ENCODE results near the gene BAZ1B. TPM values are rescaled to one million over a fixed set of nuclear protein-coding genes. Genes with fewer than 3 reads are reported as not detected.
"Not testable (repeated sequence)": the region's sequence is repeated elsewhere in the genome, so short reads cannot be mapped to it uniquely, and the experiment has no call there.

Gene BAZ1B, protein sequence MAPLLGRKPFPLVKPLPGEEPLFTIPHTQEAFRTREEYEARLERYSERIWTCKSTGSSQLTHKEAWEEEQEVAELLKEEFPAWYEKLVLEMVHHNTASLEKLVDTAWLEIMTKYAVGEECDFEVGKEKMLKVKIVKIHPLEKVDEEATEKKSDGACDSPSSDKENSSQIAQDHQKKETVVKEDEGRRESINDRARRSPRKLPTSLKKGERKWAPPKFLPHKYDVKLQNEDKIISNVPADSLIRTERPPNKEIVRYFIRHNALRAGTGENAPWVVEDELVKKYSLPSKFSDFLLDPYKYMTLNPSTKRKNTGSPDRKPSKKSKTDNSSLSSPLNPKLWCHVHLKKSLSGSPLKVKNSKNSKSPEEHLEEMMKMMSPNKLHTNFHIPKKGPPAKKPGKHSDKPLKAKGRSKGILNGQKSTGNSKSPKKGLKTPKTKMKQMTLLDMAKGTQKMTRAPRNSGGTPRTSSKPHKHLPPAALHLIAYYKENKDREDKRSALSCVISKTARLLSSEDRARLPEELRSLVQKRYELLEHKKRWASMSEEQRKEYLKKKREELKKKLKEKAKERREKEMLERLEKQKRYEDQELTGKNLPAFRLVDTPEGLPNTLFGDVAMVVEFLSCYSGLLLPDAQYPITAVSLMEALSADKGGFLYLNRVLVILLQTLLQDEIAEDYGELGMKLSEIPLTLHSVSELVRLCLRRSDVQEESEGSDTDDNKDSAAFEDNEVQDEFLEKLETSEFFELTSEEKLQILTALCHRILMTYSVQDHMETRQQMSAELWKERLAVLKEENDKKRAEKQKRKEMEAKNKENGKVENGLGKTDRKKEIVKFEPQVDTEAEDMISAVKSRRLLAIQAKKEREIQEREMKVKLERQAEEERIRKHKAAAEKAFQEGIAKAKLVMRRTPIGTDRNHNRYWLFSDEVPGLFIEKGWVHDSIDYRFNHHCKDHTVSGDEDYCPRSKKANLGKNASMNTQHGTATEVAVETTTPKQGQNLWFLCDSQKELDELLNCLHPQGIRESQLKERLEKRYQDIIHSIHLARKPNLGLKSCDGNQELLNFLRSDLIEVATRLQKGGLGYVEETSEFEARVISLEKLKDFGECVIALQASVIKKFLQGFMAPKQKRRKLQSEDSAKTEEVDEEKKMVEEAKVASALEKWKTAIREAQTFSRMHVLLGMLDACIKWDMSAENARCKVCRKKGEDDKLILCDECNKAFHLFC (N-terminal part only)
- total RNA-seq (2014; rRNA removed; shearing (Covaris generic); ENCODE audit: low replicate concordance): 44.6 and 67.4 TPM in 2 replicates

DNA sequence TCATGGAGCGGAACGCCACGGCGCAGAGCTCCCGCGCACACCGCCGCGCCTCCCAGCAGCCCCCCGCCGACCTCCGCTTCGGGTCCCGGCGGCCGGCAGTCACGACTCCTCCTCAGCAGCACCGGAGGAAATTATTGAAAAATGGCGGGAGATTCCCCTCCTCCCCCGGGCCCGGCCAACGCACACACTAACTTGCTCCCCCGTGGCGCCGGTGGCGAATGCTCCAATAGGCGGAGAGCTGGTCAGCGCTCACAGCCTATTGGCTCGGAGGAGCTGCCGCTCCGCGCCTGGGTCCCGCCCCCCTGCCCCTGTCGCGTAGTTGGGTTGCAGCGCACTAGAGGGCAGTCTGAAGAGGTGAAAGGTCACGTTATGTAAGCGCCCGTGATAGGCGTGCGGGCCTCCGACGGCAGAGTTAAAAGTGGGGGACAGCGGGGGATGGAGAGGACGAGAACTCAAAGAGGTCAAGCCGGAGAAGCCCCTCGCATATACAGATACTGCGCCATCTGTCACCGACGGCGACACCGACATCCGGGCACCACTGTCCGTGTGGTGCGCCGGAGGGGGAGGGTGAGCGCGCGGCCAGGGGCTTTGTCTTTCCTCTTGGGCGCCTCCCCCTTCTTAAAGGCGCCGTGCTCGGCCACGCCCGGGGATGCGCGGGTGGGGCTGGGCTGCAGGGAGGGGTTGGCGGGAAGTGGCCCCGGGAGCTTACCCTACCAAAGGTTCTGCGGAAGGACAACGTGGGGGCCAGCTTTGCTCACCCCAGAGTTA, at the start of gene BAZ1B:
Gene BAZ1B (minus strand): TSS at position 189 of the 768 bp plus-strand sequence. CDS start 360 bp downstream, outside the sequence.
- no peaks in the 10 kb centered on the region for H3K9me3 ChIP-seq
- peak; percentile 97 for DNase-seq
- no peaks in the 10 kb centered on the region for H3K27me3 ChIP-seq
- H3K36me3 ChIP-seq: peaks cover 28% of the 10 kb centered on the region
- peak within 1 kb of the TSS; percentile 69 for H3K4me3 ChIP-seq

DNA sequence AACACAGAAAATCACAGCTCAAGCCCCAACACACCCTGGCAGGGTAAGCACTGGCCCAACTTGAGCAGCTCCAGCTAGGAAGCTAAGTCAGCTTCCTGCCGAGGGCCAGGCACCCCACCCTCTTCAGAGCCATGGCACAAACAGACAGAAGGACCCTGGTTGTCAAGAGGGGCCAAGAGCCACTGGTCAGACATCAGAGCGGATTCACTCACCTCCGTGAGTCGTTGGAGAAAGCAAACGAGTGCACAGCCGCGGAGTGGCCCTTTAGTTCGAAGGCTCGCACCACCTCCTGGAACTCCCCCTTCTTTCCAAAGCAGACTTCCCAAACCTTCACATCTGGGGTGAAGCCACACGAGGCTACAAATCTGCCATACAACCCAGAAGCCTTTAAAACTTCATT, 48.9 kb upstream of the BAZ1B start:
- DNase-seq: no peak
- no peak overlapping the region for H3K4me3 ChIP-seq
- peaks cover 23% of the 10 kb centered on the region for H3K36me3 ChIP-seq
- H3K9me3 ChIP-seq: no peaks in the 10 kb centered on the region
- no peaks in the 10 kb centered on the region for H3K27me3 ChIP-seq

DNA sequence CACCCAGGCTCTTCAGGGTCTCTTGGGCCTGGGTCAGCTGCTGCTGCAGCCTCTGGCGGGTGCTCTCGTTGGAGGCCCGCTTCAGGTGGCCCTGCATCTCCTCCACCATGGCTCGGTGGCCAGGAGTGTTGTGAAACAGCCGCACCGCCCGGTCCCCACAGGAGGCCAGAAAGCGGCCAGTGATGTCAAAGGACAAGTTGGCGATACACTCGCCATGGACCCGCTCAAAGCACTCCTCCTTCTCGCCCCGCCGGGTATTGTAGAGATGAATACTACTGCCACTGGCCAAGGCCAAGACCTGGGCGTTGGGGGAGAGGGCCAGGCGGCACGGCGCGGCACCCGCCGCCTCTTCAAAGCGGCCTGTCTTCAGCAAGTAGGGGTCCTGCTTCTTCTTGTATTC, 48.4 kb upstream of the BAZ1B start:
- Histone ChIP-seq H3K36me3 (peaks cover 21% of the 10 kb centered on the region), H3K27me3 (no peaks in the 10 kb centered on the region), H3K4me3 (no peak overlapping the region), H3K9me3 (no peaks in the 10 kb centered on the region)
- no peak for DNase-seq

DNA sequence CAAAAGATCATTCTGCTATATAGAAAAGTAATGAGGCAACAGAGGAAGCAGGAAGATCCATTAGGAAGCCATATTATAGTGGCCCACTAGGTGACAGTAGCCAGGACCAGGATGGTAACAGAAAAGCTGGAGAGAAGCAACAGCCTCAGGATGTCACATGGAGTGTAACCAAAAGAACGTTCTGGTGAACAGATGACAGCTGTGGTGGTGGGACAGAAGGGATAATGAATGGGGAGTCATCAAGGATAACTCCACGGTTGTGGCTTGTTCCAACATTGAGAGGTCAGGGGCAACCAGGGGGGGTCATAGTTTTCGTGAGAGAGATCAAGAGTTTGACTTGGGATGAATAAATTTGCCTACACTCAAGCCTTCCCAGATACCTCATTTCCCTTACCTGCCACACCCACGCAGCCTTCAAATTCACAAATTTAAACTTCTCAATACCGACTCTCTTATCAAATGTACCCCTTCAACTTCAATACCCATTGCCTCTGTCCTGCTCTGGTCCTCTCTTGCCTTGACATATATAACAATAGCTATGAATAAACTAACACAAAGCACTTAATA, 47.0 kb upstream of the BAZ1B start:
- no peak for DNase-seq
- Histone ChIP-seq H3K27me3 (no peaks in the 10 kb centered on the region), H3K36me3 (peaks cover 16% of the 10 kb centered on the region), H3K9me3 (no peaks in the 10 kb centered on the region), H3K4me3 (no peak overlapping the region)

DNA sequence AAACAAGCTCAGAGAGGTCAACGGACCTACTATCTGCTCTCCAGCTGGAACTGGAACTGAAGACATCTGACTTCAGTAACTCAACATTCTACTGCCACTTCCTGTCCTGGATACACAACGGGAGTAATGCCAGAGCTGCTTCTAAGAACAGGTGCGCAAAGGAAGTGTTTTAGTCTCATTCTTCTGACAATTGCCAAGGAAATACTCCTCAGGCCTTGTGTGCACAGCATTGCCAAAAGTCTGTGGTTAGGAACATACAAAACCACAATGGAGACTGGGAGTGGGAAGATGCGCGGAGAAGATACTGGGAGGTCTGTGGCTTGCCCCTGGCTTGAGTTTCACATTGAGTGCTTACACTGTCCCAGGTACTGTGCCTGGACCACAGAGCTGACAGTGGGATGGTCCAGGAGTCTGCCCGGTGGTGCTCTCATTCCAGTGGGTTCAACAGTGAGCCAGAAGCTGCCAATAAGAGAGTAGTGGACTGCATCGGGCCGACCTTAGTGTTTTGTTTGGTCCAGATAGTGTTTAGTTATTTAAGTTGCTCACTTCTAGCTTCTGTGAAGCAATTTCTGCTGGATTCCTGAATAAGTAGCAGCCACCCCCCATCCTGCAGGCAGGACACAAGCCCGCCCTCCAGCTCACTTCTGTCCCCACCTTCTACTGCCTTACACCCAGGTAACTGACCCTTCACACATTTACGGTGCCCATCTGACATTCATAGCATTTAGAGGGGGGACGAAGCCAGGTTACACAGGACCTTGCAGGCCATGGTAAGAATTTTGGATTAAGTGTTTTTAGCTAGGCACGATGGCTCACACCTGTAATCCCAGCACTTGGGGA, 46.0 kb upstream of the BAZ1B start:
- H3K4me3 ChIP-seq: no peak overlapping the region
- H3K36me3 ChIP-seq: peaks cover 12% of the 10 kb centered on the region
- no peaks in the 10 kb centered on the region for H3K27me3 ChIP-seq
- no peaks in the 10 kb centered on the region for H3K9me3 ChIP-seq
- no peak for DNase-seq

DNA sequence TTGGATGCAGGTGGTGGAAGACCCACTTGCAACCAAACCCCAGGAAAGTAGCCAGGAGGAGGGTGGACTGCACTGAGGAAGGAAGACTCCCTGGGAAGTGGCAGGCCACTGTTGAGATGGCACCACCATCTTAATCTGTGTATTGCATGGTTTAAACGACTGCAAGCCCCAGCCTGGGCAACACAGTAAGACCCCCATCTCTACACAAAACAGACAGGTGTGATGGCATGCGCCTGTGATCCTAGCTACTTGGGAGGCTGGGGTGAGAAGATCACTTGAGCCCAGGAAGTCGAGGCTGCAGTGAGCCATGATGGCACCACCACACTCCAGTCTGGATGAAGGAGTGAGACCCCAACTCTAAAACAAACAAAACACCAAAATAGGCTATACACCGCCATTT, 45.0 kb upstream of the BAZ1B start:
- Histone ChIP-seq H3K27me3 (no peaks in the 10 kb centered on the region), H3K4me3 (no peak overlapping the region), H3K9me3 (no peaks in the 10 kb centered on the region), H3K36me3 (peaks cover 12% of the 10 kb centered on the region)
- DNase-seq: no peak

DNA sequence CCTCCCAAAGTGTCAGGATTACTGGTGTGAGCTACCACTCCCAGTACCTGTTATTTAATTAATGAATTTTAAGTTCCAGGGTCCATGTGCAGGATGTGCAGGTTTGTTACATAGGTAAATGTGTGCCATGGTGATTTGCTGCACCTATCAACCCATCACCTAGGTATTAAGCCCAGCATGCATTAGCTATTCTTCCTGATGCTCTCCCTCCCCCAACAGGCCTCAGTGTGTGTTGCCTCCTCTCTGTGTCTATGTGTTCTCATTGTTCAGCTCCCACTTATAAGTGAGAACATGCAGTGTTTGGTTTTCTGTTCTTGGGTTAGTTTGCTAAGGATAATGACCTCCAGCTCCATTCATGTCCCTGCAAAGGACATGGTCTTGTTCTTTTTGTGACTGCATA, 44.3 kb upstream of the BAZ1B start:
- H3K36me3 ChIP-seq: peaks cover 12% of the 10 kb centered on the region
- H3K27me3 ChIP-seq, DNase-seq, H3K4me3 ChIP-seq, H3K9me3 ChIP-seq: not testable (repeated sequence)

DNA sequence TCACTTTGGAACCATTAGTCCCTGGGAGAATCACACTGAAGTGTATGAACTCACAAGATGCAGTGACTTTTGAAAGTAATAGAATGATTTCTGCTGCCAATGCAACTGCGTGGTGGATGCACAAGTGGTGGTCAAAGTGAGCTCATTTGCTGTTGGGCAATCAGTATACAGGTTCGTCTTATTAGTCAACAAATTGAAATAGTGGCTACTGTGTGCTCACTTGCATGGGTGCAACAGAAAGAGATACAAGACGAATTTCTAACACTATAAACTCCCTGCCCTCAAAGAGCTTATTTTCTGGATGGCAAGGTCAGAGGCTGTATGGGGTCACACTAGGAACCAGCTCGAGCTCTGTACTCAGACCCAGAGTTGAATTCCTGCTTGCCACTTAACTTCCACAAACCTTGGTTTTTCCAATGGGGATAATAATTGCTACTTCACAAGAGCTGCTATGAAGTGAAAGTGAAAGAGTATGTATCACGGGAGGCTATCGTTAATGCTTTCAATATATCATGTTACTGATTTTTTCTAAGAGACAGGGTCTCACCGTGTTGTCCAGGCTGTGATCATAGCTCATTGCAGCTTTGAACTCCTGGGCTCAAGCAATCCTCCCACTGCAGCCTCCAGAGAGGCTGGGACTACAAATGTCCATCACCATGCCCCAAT, 43.7 kb upstream of the BAZ1B start:
- no peaks in the 10 kb centered on the region for H3K27me3 ChIP-seq
- H3K36me3 ChIP-seq: peaks cover 6% of the 10 kb centered on the region
- H3K9me3 ChIP-seq: no peaks in the 10 kb centered on the region
- no peak overlapping the region for H3K4me3 ChIP-seq
- no peak for DNase-seq

DNA sequence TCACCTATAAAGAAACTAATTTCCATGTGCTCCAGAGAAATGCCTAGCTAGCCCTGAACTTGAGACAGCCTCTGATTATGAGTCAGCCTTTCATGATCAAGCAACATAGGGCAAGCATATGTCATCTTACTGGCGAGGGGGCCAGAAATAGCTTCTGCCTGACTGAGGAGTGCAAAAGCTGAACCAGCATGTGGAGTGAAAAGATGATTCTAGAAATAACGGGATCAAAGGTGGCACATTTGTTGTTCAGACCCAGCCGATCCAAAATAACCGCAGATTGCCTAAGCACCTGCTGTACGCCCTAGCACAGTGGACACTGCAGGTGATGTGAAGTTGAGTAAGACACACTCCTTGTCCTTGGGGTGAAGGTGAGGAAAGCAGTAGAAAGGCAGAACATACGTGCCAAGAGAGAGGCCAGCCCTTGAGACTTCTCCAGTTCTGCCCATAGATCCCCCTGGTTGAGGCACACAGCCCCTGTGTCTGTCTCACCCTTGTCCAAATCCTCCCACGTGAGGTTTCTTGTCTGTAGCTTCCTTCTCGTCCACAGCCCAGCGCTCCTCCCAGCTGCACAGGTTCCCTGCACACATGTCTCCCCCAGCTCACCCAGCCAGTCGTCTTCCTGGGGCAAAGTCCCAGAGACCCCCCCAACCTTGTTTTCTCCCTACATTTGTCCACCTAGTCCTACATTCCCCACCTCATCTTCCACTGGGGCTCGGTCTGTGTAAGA, 38.2 kb upstream of the BAZ1B start:
- DNase-seq: peak; percentile 75
- H3K9me3 ChIP-seq: no peaks in the 10 kb centered on the region
- H3K27me3 ChIP-seq: no peaks in the 10 kb centered on the region
- no peak overlapping the region for H3K4me3 ChIP-seq
- no peaks in the 10 kb centered on the region for H3K36me3 ChIP-seq

DNA sequence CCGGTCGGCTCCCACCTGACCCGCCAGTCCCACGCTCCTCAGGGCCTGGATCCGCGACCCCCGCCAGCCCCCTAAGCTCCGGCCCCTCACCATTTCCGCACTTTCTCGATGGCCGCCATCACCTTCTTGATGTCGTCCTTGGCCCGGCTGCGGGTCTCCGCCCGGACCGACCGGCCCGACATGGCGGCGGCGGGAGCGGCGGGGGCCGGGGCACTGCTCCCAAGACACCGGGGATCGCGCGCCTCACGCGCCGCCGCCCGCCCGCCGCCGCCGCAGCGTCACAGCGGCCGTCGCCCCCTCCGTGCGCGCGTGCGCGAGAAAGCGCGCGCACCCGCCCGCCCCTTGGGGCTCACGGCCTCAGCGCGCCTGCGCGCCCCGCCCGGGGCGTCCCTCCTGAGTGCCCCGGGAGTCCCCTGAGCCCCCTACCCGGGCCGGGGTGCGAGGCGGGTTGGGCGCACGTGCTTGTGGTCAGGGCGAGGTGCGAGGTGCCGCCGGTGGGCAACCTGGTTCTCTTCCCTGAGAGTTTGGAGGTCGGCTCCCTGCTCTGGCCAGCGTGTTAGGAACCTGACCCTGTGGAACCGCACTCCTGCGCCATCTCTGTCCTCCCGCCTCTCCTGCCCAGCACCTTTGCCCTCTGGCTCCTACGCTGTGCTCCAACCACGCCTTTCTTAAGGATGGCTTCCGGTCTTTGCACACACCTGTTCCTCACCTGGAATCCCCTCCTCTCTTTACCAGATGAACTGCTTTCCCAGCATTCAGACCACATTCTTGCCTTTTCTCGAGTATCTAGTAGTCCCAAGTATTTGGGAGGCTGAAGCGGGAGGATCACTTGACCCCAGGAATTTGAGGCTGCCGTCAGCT, 35.5 kb upstream of the BAZ1B start, which contains the start of gene BCL7B:
Gene BCL7B (minus strand): TSS at position 294 of the 861 bp plus-strand sequence. CDS start 112 bp downstream, at position 182.
- no peaks in the 10 kb centered on the region for H3K9me3 ChIP-seq
- H3K27me3 ChIP-seq: no peaks in the 10 kb centered on the region
- peaks cover 2% of the 10 kb centered on the region; the same call in 1 of the 2 replicates for H3K36me3 ChIP-seq
- H3K4me3 ChIP-seq: peak within 1 kb of the TSS; percentile 70
- DNase-seq: peak; percentile 56

DNA sequence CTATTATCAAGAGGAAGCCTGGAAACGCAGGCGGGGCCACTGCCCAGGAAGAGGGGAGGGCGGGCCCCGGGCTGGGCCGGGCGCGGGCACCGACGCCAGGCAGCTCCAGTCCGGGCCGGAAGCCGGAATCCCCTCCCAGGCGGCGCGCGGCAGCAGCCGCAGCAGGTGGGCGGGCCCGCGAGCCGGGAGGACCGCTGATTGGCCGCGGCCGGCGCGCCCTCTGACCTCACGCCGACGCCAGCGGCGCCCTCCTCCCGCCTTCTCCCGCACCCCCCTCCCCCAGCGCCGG, 35.0 kb upstream of the BAZ1B start:
- Histone ChIP-seq H3K27me3 (no peaks in the 10 kb centered on the region), H3K36me3 (peaks cover 4% of the 10 kb centered on the region; the same call in 1 of the 2 replicates), H3K4me3 (peak overlapping the region; percentile 70), H3K9me3 (no peaks in the 10 kb centered on the region)
- DNase-seq: peak; percentile 92

DNA sequence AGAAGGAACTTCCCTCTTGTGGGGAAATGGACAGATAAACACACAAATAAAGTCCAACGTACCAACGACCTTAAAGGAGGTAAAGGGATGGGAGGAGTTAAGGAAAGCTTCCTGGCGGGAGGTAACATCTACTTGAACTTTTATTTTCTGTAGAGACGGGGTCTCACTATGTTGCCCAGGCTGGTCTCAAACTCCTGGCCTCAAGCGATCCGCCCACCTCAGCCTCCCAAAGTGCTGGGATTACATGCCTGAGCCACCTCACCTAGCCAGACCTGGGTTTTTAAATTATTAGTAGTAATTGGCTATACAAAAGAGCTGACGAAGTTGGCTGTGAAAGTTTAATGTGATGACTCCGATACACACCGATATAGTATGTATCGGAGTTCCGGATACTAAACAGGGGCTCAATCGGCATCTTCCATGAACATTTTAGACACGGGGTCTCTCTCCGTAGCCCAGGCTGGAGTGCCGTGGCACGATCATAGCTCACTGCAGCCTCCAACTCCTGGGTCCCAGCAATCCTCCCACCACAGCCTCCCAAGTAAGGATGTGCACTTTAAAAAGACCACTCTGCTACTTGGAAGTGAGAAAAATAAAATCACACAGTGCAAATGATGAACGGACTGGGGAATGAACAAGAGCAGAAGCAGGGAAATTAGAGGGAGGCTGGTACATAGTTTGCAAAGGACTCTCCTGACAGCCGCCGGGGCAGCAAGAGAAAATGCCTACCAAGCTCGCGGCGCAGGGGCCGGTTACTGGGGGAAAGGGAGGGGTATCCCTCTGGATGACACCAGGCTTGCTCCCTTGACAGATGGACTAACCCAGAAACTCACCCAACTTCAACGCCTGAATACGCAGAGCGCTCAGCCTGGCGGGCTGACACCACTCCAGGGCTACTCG, 34.4 kb upstream of the BAZ1B start:
- H3K36me3 ChIP-seq: peaks cover 6% of the 10 kb centered on the region; the same call in 1 of the 2 replicates
- peak overlapping the region; percentile 70 for H3K4me3 ChIP-seq
- H3K27me3 ChIP-seq: no peaks in the 10 kb centered on the region
- no peaks in the 10 kb centered on the region for H3K9me3 ChIP-seq
- DNase-seq: no peak

Measured in MG63 (cell line).